Activated CD4-positive, alpha-beta T cell treated with anti-CD3 and anti-CD28 coated beads for 4 hours (primary cell): ENCODE data around the gene SLC37A2.

ENCODE experiments used
- DNase-seq, 2 donors: peaks; one replicate each; pipeline ENCODE4 v3.0.0-alpha.2; 2020

The SLC37A2 gene

GRCh38 chr11:125071846-125072217 lies 8.7 kb downstream of the SLC37A2 start:
- DNase-seq, result no peak

GRCh38 chr11:125072218-125072960 lies 9.3 kb downstream of the SLC37A2 start:
- DNase-seq, result no peak

GRCh38 chr11:125072961-125073590 lies 10.0 kb downstream of the SLC37A2 start:
- no peak for DNase-seq

- no peak for DNase-seq
Observed at GRCh38 chr11:125073616-125074483, 10.7 kb downstream of the SLC37A2 start.

GRCh38 chr11:125074511-125075241 lies 11.6 kb downstream of the SLC37A2 start:
- DNase-seq, result no peak

GRCh38 chr11:125075242-125075625 lies 12.1 kb downstream of the SLC37A2 start:
- no peak for DNase-seq

GRCh38 chr11:125075900-125076317 lies 12.8 kb downstream of the SLC37A2 start:
- no peak for DNase-seq

- DNase-seq, result no peak
Observed at GRCh38 chr11:125076378-125076945, 13.4 kb downstream of the SLC37A2 start.

GRCh38 chr11:125078016-125078415 lies 14.9 kb downstream of the SLC37A2 start:
- no peak for DNase-seq

- no peak for DNase-seq
Observed at GRCh38 chr11:125078516-125079140, 15.5 kb downstream of the SLC37A2 start.

- no peak for DNase-seq
Observed at GRCh38 chr11:125079151-125079877, 16.2 kb downstream of the SLC37A2 start.

- DNase-seq, result no peak
Observed at GRCh38 chr11:125079878-125080530, 16.9 kb downstream of the SLC37A2 start.

- DNase-seq, result no peak
Observed at GRCh38 chr11:125080531-125080911, 17.4 kb downstream of the SLC37A2 start.

- DNase-seq, result no peak
Observed at GRCh38 chr11:125081098-125081798, 18.1 kb downstream of the SLC37A2 start.

- no peak for DNase-seq
Observed at GRCh38 chr11:125082040-125082439, 18.9 kb downstream of the SLC37A2 start.

GRCh38 chr11:125082611-125083311 lies 19.7 kb downstream of the SLC37A2 start:
- no peak for DNase-seq

GRCh38 chr11:125083312-125084056 lies 20.4 kb downstream of the SLC37A2 start:
- no peak for DNase-seq

- DNase-seq, result no peak
Observed at GRCh38 chr11:125084057-125084416, 20.9 kb downstream of the SLC37A2 start.

- DNase-seq, result no peak
Observed at GRCh38 chr11:125084761-125085231, 21.7 kb downstream of the SLC37A2 start.
